ENCODE data around the gene GABRB3. TPM values are rescaled to one million over a fixed set of nuclear protein-coding genes. Genes with fewer than 3 reads are reported as not detected.
A peak's percentile ranks its signal among the peaks of the same experiment; 100 is the strongest.

GABRB3 gene
- polyA plus RNA-seq, 2 of the 4 experiments (the other 2 are of a cell fraction): 81.9 to 129 TPM

DNA sequence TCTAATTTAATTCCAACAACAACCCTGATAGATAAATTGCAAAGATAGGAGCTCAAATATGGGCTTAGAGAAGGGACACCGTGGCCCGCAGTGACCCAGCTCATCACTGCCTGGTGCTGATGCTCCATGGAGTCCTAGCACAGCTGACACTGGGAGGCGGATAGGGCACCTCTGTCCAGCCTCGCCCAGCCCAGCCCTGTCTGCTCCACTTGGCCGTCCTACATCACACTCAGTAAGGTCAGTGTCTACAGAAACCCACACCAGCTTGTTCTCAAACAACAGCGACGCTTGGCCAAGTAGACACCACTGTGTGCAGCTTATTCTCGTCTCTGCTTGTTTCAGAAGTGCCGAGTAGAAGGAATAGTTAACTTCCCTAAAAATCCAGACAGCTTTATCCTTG is 33.9 kb downstream of the GABRB3 start:
- 65% methylated on average over 9 of the region's 9 CpGs for WGBS (ENCODE audit: missing lambda C conversion rate)
- TF ChIP-seq CBX8 (IDR thresholded peaks at IDR 0.05): no peak
- TF ChIP-seq, protein P1, sequence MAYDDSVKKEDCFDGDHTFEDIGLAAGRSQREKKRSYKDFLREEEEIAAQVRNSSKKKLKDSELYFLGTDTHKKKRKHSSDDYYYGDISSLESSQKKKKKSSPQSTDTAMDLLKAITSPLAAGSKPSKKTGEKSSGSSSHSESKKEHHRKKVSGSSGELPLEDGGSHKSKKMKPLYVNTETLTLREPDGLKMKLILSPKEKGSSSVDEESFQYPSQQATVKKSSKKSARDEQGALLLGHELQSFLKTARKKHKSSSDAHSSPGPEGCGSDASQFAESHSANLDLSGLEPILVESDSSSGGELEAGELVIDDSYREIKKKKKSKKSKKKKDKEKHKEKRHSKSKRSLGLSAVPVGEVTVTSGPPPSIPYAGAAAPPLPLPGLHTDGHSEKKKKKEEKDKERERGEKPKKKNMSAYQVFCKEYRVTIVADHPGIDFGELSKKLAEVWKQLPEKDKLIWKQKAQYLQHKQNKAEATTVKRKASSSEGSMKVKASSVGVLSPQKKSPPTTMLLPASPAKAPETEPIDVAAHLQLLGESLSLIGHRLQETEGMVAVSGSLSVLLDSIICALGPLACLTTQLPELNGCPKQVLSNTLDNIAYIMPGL (CRISPR knock-in tag; IDR thresholded peaks at IDR 0.05; ENCODE audit: borderline replicate concordance): no peak
- H3K27ac ChIP-seq: no peak overlapping the region
- ATAC-seq (peak in 1 of 2 experiments; percentile 28; a peak in 1 of 6 replicates), FAIRE-seq (no peak), DNase-seq (ENCODE audit: low read depth in 1 of 2, low spot score in 1 of 2) (no peak)
- ChIA-PET CTCF (interaction anchor here (0.6 kb wide), 1 partner anchor 49 kb away, joined by 3 read pairs; no protein-coding TSS in a partner anchor), POLR2A (no interaction called here)
- peaks cover 4% of the 10 kb centered on the region; the same call in 1 of the 3 replicates for H3K4me1 ChIP-seq
- no peak overlapping the region for H3K4me3 ChIP-seq
- peaks cover 3% of the 10 kb centered on the region; the same call in 2 of the 3 replicates for H3K9me3 ChIP-seq
- H3K4me2 ChIP-seq: no peak overlapping the region

DNA sequence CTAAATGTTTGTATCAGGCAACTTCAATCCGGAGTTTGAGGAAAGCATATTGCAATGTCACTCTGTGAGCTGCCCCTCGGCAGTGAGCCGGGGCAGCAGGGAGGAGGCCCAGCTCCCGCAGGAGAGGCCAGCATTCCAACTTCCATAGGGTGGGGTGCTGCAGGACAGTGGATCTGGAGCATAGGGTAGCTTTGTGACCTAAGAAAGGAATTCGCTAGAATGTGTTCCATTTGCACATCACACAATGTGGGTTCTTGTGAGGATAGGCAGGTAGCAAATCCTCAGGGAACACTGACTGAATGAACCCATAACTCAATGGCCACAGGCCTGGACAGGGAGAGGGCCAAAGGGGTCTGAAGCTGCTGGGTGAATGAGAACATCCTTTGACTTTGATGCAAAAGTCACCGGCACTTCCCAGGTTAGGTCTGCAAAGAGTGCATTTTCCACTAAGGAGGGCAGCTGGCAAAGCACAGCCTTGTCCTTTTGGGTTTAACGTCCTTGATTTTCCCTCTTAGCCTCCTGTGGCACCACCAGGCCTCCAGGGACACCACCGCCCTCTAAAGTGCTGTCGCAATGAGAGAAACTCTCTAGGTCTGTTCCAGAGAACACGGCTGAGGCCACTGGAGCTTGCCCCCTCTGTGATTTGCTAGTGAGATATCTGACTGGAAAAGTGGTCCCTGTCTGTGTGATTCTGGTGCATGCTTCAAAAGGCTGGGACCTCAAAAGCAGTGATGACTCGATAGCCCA is 36.2 kb downstream of the GABRB3 start:
- CTCF ChIA-PET: interaction anchor here (0.6 to 1.2 kb wide), 2 partner anchors 129 to 558 kb away, joined by 3 to 4 read pairs; no protein-coding TSS in a partner anchor
- Histone ChIP-seq H3K4me2 (no peak overlapping the region), H3K4me1 (peaks cover 4% of the 10 kb centered on the region; the same call in 1 of the 3 replicates), H3K4me3 (no peak overlapping the region), H3K9me3 (peaks cover 19% of the 10 kb centered on the region), H3K27ac (peak overlapping the region in 1 of 2 experiments; percentile 20; a peak in 1 of 6 replicates)
- FAIRE-seq (no peak), DNase-seq (ENCODE audit: low read depth in 1 of 2, low spot score in 1 of 2) (no peak), ATAC-seq (peak; percentile 56 to 59; a peak in 4 of 6 replicates)
- POLR2A ChIA-PET: no interaction called here
- 44% methylated on average over 11 of the region's 11 CpGs for WGBS (ENCODE audit: missing lambda C conversion rate)
- TF ChIP-seq MAFK (IDR thresholded peaks at IDR 0.05; ENCODE audit: partially characterized antibody) (no peak), MYC (IDR thresholded peaks at IDR 0.05; ENCODE audit: borderline replicate concordance, low read length) (no peak), RNF2 (IDR thresholded peaks at IDR 0.05; ENCODE audit: borderline replicate concordance, low read depth) (no peak), KDM5A (IDR thresholded peaks at IDR 0.05) (no peak)

DNA sequence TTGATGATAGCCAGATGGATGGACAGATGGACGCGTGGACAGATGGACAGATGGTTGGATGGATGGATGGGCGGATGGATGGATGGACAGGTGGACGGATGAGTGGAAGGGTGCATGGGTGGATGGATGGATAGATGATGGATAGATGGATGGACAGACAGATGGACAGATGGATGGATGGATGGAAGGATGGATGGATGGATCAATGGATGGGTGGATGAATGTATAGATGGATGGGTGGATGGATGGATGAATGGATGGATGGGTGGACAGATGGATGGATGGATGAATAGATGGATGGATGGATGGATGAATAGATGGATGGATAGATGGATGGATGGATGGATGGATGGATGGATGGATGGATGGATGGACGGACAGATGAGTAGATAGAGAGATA is 40.9 kb downstream of the GABRB3 start:
- DNase-seq (ENCODE audit: low read depth in 1 of 2, low spot score in 1 of 2) (no peak), FAIRE-seq (no peak), ATAC-seq (no peak)
- Histone ChIP-seq H3K9me3 (peaks cover 19% of the 10 kb centered on the region), H3K27ac (no peak overlapping the region), H3K4me1 (peaks cover 15% of the 10 kb centered on the region; the same call in 1 of the 3 replicates), H3K4me3 (no peak overlapping the region), H3K4me2 (no peak overlapping the region)
- ChIA-PET POLR2A (no interaction called here), CTCF (no interaction called here)
- WGBS (ENCODE audit: missing lambda C conversion rate): 58% methylated on average over 5 of the region's 5 CpGs
- TF ChIP-seq ZFP36 (IDR thresholded peaks at IDR 0.05; ENCODE audit: borderline replicate concordance, partially characterized antibody) (no peak), EHMT2 (IDR thresholded peaks at IDR 0.05; ENCODE audit: low read depth) (no peak)

DNA sequence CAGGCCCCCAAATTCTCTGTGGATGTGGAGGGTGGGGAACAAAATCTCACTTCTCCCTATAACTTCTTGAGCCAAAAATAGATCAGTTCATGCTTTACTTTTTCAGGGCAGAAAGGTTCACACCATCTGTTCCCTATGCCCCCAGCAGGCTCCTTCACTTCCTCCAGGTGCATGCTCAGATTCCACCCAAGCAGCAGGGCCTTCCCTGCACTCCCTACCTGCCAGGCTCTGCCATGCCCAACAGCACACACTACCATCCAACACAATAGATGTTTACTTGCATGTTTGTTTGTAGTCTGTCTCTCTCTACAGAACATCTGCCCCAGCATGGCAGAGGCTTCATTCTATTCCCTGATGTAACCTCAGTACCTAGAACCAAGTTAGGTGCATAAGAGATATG is 43.3 kb downstream of the GABRB3 start:
- H3K9me3 ChIP-seq: peaks cover 19% of the 10 kb centered on the region
- TF ChIP-seq RCOR1 (IDR thresholded peaks at IDR 0.05; ENCODE audit: low read depth, low read length) (no peak), POLR2AphosphoS2 (conservative IDR thresholded peaks at IDR 0.05; ENCODE audit: low read length) (no peak), HEYL (CRISPR knock-in tag; IDR thresholded peaks at IDR 0.05) (no peak)

DNA sequence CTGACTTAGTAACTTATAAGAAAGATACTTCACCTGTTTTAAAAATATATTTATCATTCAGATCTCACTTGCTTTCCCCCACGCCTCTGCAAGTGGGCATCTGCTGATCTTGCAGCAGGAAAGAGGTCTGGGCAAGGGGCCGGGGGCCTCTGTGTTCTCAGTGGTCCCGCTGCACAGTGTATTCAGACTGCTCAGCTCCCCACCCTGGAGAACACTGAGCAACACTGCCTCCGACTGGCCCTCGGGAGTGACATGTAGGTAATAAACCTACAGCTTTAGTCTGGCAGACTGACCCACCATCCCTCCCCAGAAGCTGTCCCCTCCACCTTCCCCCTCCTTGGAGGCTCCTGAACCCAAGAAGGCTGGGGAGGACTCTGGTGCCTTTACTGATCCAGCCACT is 43.8 kb downstream of the GABRB3 start:
- peaks cover 16% of the 10 kb centered on the region for H3K9me3 ChIP-seq
- CTCF ChIA-PET: interaction anchor here (0.8 kb wide), 1 partner anchor 9 kb away, joined by 3 read pairs; no protein-coding TSS in a partner anchor
- H3K4me3 ChIP-seq: no peak overlapping the region
- TF ChIP-seq NPAS2 (CRISPR knock-in tag; IDR thresholded peaks at IDR 0.05; ENCODE audit: borderline replicate concordance) (no peak), MYC (IDR thresholded peaks at IDR 0.05; ENCODE audit: borderline replicate concordance, low read length) (no peak), RAD21 (conservative IDR thresholded peaks at IDR 0.05 in 1 of 2, IDR thresholded peaks at IDR 0.05 in 1 of 2) (no peak), HOXB5 (CRISPR knock-in tag; IDR thresholded peaks at IDR 0.05) (no peak), HEYL (CRISPR knock-in tag; IDR thresholded peaks at IDR 0.05) (no peak), GATA3 (IDR thresholded peaks at IDR 0.05; ENCODE audit: borderline replicate concordance) (no peak)
- POLR2A ChIA-PET: no interaction called here
- no peak overlapping the region for H3K27ac ChIP-seq
- peaks cover 11% of the 10 kb centered on the region; the same call in 1 of the 3 replicates for H3K4me1 ChIP-seq
- no peak overlapping the region for H3K4me2 ChIP-seq
- DNase-seq (ENCODE audit: low read depth in 1 of 2, low spot score in 1 of 2) (no peak), ATAC-seq (peak in 1 of 2 experiments; percentile 24; a peak in 2 of 6 replicates), FAIRE-seq (no peak)
- WGBS (ENCODE audit: missing lambda C conversion rate): 56% methylated on average over 5 of the region's 5 CpGs

More for the DNA sequence above, 43.3 kb downstream of the GABRB3 start:
- no peak for DNase-seq (ENCODE audit: low read depth in 1 of 2, low spot score in 1 of 2)
- peak in 1 of 2 experiments; percentile 27; a peak in 2 of 6 replicates for ATAC-seq
- Histone ChIP-seq H3K4me1 (peaks cover 11% of the 10 kb centered on the region; the same call in 1 of the 3 replicates), H3K4me3 (no peak overlapping the region), H3K27ac (no peak overlapping the region), H3K4me2 (peak overlapping the region; percentile 13; the same call in 1 of the 3 replicates)
- CTCF ChIA-PET: interaction anchor here (0.8 kb wide), 1 partner anchor 10 kb away, joined by 3 read pairs; no protein-coding TSS in a partner anchor
- no peak for FAIRE-seq
- POLR2A ChIA-PET: no interaction called here
